Kasumi-1 (cell line): ENCODE data around the gene CYP4F2.
"Not testable (repeated sequence)": the region's sequence is repeated elsewhere in the genome, so short reads cannot be mapped to it uniquely, and the experiment has no call there.

ENCODE experiments used
- DNase-seq, 2 experiments: peaks; one replicate each; lab custom pipeline; 2025; lab: John Stamatoyannopoulos, UW

The CYP4F2 gene

DNA sequence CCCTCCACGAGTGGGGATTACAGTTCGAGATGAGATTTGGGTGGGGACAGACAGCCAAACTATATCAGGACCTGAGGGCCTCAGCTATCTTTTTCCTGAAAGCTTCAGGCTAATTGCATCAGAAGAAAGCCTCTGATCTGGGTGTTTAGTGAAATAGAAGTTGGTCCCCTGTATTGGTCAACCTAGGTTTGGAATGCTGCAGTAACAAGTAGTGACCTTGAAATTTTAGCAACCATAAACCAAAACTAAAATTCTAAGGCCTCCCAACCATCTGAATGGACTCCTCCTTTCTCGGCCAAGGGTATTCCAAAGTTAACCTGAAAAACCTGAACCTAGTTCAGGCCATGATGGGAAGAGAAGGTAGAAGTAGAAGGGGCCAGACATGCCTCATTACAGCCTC is 47.5 kb downstream of the CYP4F2 start:
- no peak for DNase-seq

DNA sequence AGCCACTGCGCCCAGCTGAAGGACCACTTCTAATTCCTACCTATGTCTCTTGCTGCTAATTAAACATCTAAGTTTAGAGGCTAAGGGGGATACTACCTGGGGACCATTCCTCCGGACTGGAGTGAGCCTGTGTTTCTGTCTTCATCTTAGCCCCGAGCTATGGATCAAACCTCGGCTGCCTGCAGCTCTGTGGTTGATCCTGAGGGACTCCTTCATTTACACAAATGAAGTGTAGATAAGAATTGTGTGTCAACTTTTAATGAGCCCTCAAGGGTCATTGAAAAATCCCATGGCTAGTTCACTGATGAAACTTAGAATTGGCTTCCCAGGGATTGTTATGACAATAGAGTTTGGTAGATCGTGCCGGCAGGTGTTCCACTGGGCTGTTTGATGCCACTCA is 51.0 kb downstream of the CYP4F2 start:
- no peak for DNase-seq

DNA sequence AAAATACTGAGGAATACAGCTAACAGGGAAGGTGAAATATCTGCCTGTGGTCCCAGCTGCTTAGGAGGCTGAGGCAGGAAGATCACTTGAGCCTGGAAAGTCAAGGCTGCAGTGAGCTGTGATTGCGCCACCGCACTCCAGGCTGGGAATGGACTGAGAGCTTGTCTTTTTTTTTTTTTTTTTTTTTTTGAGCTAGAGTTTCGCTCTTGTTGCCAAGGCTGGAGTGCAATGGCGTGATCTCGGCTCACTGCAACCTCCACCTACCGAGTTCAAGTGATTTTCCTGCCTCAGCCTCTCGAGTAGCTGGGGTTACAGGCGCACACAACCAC is 54.0 kb downstream of the CYP4F2 start:
- DNase-seq, result not testable (repeated sequence)

DNA sequence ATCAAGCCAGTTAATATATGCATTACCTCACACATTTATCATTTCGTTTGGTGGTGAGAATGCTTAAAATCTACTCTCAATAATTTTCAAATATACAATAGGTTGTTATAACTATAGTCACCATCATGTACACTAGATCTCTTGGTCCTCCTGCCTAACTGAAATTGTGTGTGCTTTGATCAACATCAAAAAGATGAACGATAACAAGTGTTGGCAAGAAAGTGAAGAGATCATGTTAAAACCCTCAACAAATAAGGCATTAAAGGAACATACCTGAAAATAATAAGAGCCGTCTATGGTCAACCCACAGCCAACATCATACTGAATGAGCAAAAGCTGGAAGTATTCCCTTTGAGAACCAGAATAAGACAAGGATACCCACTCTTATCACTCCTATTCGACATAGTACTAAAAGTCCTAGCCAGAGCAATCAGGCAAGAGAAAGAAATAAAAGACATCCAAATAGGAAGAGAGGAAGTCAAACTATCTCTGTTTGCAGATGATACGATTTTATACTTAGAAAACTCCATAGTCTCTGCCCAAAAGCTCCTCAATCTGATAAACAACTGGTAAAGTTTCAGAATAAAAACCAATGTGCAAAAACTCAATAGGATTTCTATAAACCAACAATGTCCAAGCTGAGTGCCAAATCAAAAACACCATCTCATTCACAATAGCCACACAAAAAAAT is 54.5 kb downstream of the CYP4F2 start:
- no peak for DNase-seq

DNA sequence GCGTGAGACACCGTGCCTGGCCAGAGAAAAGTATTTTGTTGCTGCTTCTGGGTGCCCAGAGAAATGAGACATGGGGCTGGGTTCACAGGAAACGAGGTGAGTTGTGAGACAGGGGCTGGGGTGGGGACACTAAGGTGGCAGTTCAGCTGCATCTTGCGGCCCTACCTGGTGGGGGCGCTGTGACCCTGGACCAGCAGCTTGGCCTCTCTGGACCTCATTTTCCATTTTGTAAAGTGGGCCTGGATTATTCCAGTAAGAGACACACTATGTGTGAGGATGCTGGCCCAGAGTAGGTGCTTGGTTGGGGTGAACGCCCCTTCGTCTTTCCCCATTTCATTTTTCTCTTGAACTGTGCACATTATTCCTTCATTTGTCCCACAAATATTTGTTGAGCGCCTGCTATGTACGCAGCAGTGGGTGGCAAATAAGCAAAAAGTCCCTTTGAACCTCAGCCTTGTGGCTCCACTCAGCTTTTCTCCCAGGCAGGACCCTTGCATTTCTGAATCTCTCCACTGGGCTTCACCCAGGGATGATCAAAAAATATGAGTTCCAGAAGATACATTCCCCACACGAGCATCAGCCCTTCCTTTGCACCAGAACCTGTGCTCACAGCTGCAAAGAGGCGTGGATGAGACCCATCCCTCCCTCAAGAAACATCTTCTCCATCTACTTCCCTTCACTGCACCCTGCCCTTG is 55.9 kb downstream of the CYP4F2 start:
- peak in 1 of 2 experiments; percentile 21 for DNase-seq

DNA sequence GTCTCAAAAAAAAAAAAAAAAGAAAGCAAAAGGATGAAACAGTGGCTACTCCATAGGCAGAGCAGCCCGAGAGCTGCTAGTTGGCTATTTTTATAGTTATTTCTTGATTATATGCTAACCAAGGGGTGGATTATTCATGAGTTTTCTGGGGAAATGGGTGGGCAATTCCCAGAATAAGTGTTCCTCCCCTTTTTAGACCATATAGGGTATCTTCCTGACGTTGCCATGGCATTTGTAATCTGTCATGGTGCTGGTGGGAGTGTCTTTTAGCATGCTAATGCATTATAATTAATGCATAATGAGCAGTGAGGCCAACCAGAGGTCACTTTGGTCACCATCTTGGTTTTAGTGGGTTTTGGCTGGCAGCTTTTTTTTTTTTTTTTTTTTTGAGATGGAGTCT is 57.0 kb downstream of the CYP4F2 start:
- no peak for DNase-seq

DNA sequence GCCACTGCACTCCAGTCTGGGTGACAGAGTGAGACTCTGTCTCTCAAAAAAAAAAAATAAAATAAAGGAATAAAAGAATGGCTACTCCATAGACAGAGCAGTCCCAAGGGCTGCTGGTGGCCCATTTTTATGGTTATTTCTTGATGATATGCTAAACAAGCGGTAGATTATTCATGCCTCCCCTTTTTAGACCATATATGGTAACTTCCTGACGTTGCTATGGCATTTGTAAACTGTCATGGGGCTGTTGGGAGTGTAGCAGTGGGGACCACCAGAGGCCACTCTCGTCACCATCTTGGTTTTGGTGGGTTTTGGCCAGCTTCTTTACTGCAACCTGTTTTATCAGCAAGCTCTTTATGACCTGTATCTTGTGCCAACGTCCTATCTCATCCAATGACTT is 58.0 kb downstream of the CYP4F2 start:
- DNase-seq, result not testable (repeated sequence)

DNA sequence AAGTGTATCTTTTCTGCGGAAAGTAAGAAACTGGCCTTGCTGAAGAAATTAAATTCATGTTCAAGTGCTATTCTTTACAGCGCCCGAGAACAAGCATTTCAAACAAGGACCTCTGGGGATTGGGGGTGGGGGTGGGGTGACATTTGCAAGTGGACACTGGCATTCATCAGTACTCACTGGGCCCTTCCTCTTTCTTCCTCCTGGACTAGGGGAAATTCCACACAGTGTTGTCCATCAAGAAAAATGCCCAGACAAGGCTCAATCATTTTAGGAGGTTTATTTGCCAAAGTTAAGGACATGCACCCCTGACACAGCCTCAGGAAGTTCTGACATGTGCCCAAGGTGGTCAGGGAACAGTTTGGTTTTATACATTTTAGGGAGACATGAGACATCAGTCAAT is 59.5 kb downstream of the CYP4F2 start:
- DNase-seq, result no peak

DNA sequence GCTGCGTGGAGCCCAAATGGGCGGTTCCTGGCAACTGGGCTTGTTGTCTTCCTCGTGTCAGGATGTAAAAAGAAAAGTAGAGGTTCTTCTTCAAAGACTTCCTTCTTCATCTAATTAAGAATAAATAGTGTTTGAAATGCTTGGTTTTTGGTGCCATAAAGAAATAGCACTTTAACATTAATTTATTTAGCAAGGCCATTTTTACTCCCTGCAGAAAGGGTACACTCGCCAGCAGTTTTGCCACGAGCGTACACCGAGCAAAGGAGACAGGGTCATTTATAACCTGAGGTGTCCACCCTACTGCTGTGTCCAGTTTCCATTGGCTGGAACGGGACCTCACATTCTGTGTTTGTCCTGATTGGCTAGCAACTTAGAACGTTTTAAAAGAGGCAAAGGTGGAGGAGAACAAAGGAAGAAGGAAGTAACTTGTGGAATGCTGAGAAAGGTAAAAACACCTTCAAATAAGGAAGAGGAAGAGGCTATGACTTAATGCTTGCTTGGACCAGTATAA is 60.6 kb downstream of the CYP4F2 start:
- peak in 1 of 2 experiments; percentile 29 for DNase-seq

DNA sequence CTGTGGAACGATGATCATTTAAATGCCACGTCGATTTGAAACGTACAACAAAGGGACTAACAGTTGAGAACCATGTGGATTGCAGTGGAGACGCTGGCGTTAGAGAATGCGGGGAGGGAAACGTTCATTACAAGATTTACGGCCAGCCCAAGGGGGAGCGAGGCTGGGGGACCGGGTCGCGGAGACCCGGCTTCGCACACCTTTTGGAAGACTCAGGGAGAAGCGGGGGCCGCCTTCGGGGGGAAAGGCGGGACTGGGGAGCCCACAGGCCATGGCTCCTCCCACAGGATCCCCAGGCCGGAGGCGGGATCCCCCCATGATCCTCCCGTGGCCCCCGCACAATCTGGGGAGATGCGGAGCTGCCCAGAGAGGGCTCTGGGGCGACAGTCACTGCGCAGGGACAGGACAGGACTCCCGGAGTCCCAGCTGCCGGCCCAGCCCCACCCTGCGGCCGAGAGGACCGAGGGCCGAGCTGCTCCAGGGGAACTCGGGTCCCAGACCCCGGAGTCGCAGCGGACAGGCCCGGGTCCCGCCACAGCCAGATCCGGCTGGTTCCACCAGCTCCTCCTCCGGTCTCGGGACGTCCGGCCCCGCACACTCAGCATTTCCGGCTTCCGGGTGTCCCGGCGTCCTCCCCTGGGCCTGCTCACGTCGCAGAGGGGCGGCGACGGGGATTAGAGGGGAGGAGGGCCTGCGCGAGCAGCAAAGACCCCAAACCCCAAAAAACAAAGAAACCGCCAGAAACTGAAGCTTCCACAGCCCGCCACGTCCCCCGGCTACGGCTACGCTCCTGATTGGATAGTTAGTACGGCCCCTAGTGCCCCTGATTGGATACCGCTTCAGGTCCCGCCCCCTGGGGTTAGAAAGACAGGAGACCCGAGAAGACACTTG is 61.3 kb downstream of the CYP4F2 start:
- DNase-seq, result peak; percentile 98 to 99

DNA sequence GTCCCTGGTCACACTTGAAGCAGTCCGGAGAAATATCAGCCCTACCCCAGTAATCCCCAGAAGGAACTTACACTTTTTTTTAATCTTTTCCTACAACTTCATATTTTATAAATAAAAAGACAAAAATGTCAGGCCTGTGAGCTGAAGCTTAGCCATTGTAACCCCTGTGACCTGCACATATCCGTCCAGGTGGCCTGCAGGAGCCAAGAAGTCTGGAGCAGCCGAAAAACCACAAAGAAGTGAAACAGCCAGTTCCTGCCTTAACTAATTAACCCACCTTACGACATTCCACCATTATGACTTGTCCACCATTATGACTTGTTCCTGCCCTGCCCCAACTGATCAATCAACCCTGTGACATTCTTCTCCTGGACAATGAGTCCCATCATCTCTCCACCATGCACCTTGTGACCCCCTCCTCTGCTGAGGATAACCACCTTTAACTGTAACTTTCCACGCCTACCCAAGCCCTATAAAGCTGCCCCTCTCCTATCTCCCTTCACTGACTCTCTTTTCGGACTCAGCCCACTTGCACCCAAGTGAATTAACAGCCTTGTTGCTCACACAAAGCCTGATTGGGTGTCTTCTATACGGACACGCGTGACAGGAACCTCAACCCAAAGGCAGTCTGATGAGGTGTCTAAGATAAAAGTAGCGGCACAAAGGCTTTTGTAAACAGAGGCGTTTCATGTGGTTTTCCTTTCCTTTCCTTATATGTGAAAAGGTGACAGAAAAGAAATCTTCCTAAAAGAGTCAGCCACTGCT is 62.1 kb downstream of the CYP4F2 start:
- peak in 1 of 2 experiments; percentile 43 for DNase-seq

DNA sequence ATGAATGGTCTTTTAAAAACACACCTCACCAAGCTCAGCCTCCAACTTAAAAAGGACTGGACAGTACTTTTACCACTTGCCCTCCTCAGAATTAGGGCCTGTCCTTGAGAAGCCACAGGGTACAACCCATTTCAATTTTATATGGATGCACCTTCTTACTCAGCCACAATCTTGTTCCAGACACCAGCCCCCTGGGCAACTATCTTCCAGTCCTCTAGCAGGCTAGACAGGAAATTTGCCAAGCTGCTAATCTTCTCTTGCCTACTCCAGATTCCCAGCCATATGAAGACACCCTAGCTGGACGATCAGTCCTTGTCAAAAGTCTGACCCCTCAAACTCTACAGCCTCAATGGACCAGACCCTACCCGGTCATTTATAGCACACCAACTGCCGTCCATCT is 63.6 kb downstream of the CYP4F2 start:
- DNase-seq, result not testable (repeated sequence)

DNA sequence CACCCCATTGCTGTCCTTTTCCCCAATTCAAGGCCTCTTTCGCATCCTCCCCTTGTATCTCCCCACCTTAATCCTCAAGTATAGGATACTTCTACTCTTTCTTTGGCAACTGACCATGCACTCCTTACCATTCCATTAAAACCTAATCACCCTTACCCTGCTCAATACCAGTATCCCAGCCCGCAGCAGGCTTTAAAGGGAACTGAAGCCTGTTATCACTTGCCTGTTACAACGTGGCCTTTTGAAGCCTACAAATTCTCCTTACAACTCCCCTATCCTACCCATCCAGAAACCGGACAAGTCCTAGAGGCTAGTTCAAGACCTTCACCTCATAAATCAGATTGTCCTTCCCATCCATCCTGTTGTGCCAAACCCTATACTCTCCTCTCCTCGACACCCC is 66.2 kb downstream of the CYP4F2 start:
- no peak for DNase-seq

DNA sequence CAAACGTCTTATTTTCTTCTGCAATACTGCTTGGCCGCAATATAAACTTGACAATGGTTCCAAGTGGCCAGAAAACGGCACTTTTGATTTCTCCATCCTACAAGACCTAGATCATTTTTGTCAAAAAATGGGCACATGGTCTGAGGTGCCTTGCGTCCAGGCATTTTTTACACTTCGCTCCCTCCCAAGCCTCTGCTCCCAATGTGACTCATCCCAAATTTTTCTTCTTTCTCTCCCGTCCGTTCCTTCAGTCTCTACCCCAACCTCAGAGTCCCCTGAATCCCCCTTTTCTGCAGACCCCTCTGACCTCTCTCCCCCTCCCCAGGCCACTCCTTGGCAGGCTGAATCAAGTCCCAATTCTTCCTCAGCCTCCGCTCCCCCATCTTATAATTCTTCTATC is 68.1 kb downstream of the CYP4F2 start:
- DNase-seq, result no peak

DNA sequence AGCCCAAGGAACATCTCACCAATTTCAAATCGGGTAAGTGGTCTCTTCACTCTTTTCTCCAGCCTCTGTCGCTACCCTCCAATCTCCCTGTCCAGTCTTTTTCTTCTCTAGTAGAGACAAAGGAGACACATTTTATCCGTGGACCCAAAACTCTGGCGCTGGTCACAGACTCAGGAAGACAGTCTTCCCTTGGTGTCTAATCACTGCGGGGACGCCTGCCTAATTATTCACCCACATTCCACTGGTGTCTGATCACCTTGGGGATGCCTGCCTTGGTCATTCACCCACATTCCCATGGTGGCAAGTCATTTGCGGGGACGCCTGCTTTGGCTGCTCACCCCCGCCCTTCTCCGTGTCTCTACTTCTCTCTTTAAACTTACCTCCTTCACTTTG is 68.6 kb downstream of the CYP4F2 start:
- no peak for DNase-seq

DNA sequence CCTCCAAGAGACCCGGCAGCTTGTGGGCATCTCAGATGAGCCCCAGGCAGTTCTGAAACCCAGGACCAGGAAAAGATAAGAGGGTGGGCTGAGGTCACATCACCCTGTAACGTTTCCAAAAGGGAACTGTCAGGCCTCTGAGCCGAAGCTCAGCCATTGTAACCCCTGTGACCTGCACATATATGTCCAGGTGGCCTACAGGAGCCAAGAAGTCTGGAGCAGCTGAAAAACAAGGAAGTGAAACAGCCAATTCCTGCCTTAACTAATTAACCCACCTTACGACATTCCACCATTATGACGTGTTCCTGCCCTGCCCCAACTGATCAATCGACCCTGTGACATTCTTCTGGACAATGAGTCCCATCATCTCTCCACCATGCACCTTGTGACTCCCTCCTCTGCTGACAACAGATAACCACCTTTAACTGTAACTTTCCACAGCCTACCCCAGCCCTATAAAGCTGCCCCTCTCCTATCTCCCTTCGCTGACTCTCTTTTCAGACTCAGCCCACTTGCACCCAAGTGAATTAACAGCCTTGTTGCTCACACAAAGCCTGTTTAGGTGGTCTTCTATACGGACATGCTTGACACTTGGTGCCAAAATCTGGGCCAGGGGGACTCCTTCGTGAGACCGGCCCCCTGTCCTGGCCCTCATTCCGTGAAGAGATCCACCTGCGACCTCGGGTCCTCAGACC is 69.1 kb downstream of the CYP4F2 start:
- not testable (repeated sequence) for DNase-seq

DNA sequence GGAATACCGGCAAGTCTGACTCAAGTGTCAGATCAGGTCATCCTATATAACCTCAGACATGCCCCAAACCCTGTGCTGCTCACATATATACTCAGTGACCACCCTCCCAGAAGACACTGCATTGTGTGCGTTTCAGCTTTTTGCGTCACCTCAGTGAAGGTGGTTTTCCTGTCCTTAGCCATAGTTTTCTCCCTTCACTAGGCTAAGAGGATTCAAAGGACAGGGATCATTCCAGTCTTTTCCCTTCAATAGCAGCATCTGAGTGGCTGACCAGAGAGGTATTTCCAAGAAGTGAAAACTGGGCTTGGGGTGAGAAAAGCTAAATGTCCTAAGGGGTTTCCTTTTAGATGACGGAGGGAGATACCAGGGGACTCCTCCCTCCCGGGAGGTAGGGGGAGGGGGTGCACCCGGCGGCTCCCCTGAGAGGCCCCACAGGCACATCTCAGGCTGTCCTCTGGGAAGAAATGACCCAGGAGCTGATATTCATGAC is 69.7 kb downstream of the CYP4F2 start:
- DNase-seq, result no peak
